ENCODE data around the gene CAMK2B.

Gene CAMK2B

DNA sequence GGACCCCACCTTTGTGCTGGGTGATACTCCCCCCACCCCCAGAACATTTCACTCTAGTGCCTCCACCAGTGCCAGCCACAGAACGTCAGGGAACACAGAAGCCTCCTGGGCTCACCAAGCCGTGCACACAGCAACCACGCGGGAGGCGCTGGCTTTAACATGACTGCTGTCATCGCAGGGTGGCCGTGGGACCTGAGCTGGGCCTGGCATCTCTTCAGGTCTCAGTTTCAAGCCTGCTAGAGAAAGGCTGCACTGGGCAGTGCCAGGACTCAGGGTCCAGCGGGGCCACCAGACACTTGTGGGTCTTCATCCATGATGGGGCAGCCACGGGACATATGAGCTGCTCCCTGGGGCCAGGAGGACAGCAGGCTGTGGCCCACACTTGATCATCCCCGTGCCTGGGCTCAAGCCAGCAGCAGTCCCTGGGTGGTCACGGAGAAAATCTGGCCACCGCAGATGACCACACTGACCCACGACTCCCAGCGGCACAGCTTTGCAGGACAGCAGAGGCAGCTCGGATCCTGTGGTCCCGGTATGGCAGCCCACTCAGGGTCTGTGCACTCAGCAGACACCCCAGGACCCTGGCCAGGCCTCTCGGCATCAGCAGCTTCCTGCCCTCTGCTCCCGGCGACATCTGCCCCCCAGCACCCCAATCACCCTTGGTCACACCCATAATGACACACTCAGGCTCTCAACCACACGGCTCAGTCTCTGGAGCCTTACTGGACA is 44.2 kb downstream of the CAMK2B start:
- no peak for TF ChIP-seq ZFX (IDR thresholded peaks at IDR 0.05)
- TF ChIP-seq, protein P1, sequence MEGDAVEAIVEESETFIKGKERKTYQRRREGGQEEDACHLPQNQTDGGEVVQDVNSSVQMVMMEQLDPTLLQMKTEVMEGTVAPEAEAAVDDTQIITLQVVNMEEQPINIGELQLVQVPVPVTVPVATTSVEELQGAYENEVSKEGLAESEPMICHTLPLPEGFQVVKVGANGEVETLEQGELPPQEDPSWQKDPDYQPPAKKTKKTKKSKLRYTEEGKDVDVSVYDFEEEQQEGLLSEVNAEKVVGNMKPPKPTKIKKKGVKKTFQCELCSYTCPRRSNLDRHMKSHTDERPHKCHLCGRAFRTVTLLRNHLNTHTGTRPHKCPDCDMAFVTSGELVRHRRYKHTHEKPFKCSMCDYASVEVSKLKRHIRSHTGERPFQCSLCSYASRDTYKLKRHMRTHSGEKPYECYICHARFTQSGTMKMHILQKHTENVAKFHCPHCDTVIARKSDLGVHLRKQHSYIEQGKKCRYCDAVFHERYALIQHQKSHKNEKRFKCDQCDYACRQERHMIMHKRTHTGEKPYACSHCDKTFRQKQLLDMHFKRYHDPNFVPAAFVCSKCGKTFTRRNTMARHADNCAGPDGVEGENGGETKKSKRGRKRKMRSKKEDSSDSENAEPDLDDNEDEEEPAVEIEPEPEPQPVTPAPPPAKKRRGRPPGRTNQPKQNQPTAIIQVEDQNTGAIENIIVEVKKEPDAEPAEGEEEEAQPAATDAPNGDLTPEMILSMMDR (conservative IDR thresholded peaks at IDR 0.05), result no peak
- no peak overlapping the region for H3K27ac ChIP-seq

DNA sequence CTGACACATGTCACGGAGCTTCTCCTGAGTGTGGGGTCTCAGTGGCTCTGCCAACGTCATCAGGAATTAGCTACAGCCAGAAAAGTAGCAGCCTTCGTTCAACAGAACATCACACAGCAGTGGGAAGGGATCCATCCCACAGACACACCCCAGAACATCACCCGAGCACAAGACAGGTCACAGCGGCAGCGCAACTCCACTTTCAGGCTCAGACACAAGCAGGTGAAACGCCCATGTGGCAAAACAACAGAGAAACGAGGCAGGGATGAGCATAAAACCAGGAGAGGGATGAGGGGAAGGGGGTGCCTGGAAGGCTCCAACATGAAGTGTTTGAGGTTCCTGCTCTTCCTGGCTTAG is 44.8 kb downstream of the CAMK2B start:
- no peak for TF ChIP-seq ZFX (IDR thresholded peaks at IDR 0.05)
- TF ChIP-seq, protein P1 (conservative IDR thresholded peaks at IDR 0.05), result no peak
- H3K27ac ChIP-seq, result no peak overlapping the region

DNA sequence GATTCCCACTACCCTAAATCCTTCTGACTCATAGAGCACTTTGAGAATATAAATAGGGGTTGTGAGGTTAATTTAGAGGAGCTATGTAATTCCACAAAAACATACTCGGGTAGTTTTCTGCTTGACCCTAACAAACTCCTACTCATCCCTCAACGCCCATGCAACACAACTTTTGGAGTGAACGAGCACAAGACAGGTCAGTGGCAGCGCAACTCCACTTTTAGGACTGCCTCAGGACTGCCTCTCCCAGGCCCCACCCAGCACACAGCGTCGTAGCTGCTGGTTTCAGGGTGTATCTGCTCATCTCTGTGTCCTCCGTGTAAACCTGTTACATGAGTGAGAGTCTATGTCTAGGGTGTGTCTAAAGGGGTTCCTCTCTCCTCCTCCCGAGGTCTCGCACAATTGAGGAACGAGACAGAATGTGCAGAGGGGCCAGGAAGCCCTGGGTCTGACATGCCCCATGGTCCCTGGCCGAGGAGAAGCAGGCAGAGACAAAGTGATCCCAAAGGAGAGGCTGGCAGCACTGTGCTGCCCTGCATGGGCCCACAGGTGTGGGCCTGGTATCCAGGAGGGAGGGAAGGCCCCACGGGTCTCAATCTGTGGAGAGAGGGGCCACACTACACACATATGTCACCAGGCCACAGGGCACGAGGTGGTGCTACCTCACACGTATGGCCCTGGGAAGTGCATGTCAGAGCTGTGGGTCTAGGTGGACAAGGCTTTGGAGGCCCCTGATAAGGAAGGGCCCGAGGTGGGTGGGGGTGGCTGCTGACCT is 45.5 kb downstream of the CAMK2B start:
- no peak for TF ChIP-seq ZFX (IDR thresholded peaks at IDR 0.05)
- TF ChIP-seq, protein P1 (conservative IDR thresholded peaks at IDR 0.05), result no peak
- no peak overlapping the region for H3K27ac ChIP-seq

DNA sequence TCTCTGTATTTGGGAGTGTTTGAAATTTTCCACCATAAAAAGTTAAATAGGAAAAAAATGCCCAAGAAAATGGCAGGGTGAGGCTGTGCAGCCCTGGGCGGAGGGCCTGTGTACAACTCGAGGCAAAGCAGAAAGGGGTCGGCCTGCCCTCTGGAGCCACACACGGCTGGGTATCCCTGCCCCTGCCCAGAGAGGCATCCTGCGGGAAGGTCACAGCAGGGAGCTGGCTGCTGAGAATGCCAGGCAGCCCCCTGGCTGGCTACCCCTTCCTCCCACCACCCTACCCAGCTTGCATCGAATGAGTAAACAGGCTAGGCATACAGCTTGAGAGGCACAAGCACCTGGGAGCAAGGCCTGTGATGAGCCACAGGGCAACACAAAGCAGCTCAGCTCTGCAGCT is 46.1 kb downstream of the CAMK2B start:
- TF ChIP-seq ZFX (IDR thresholded peaks at IDR 0.05), result no peak
- TF ChIP-seq, protein P1 (conservative IDR thresholded peaks at IDR 0.05), result no peak
- no peak overlapping the region for H3K27ac ChIP-seq

DNA sequence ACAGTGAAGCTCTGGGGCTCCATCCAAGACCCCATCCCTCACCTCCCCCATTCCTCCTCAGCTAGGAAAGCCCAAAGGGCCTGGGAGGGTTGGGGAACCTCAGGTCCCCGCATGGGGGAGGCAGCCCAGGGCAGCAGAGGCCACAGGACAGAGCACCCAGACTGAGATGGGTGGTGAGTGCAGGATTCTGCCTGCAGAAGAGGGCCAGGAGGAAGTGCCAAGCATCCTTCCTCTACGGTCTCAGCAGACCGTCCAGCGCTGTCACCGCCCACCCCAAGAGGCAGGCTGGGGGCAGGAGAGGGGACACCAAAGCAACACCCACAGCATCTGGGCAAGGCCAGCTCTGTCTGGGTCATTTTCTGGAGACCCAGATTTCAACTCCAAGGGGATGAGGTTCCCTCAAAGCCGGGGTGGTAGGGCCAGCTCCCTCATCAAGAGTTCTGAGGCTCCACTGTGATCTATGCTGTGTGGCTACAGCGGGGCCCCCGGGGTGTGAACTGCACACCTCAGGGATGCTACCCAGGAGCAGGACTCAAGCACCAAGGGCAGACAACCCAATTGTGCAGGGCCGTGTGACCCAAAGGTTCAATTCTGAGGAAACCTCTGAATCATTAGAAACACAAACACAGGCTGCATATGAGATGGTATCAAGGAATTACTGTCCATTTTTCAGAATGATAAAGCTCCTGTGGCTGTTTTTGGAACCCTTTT is 46.8 kb downstream of the CAMK2B start:
- TF ChIP-seq, protein P1 (conservative IDR thresholded peaks at IDR 0.05), result no peak
- no peak for TF ChIP-seq ZFX (IDR thresholded peaks at IDR 0.05)
- no peak overlapping the region for H3K27ac ChIP-seq

DNA sequence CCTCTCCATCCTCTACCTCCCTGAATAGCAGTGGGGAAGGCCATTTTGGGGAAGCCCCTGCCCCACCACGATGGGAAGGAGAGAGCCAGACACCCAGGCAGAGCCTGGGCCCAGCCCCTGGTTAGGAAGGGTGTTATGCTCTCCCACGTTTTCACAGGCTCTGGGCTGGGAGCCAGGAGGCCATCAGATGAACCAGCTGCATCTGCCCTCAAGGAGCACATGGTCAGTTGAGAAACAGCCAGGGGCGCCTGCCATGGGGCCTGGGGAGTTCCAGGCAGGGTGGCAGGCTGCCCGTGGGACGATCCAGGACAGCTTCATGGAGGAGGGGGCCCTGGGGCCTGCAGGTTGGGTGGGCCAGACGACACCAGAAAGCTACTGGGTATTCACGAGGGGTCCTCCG is 47.5 kb downstream of the CAMK2B start:
- TF ChIP-seq, protein P1 (conservative IDR thresholded peaks at IDR 0.05), result no peak
- TF ChIP-seq ZFX (IDR thresholded peaks at IDR 0.05), result no peak
- H3K27ac ChIP-seq, result no peak overlapping the region

DNA sequence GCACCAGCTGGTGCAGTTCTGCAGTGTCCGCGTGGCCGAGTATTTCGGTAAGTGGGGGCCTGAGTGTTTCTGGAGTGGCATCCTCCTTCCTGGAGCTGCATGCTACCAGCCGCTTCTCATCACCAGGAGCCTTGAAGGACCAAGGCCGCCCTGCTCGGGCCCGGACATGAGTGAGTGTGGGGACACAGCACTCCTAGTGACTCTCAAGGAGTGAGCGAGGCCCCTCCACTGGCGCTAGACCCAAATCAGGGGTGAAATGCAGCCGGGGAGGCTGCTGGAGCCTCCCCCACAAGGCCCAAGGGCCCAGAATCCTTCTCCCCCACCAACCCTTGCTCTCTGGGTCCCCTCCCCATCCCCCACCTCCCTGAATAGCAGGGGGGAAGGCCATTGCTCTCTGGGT is 48.0 kb downstream of the CAMK2B start:
- no peak overlapping the region for H3K27ac ChIP-seq
- TF ChIP-seq, protein P1 (conservative IDR thresholded peaks at IDR 0.05), result no peak
- no peak for TF ChIP-seq ZFX (IDR thresholded peaks at IDR 0.05)
